Bronchial epithelial cell (primary cell): Measurements from ENCODE around the gene KRT15. TPM values are rescaled to one million over a fixed set of nuclear protein-coding genes. Genes with fewer than 3 reads are reported as not detected.

Source experiments
- DNase-seq: peaks from one replicate; pipeline ENCODE4 v3.0.0-alpha.2; 2010; ENCODE audit warnings: low read depth
- FAIRE-seq: peaks from 2 replicates; lab custom pipeline; 2011; peaks lifted over from hg19 to GRCh38; lab: Jason Lieb, UNC
- H3K27me3 ChIP-seq: 2 replicates; pipeline ENCODE4 v1.5.1; 2011; ENCODE audit warnings: low read length; ENCODE audit not compliant: control insufficient read depth, insufficient read depth
- H3K36me3 ChIP-seq: 2 replicates; pipeline ENCODE4 v1.5.1; 2011; ENCODE audit warnings: low read length; ENCODE audit not compliant: control insufficient read depth, insufficient read depth
- H3K4me3 ChIP-seq: 2 replicates; pipeline ENCODE4 v1.5.1; 2011; ENCODE audit warnings: mild to moderate bottlenecking, low read depth, low read length, control low read depth
- total RNA-seq: library from RNA; depleted of rRNA; stranded (reverse); fragments of >200 nt; gene quantifications from 2 replicates; pipeline ENCODE4 v1.2.1, GENCODE V29; 2014
- TF ChIP-seq, protein P1 (sequence below): IDR thresholded peaks from 2 replicates; pipeline ENCODE4 v1.5.1; 2011; ENCODE audit warnings: mild to moderate bottlenecking, moderate library complexity, low read length, control low read depth, inconsistent platforms; ENCODE audit not compliant: insufficient read depth, severe bottlenecking

KRT15 gene
- total RNA-seq, 1 donor from 2014 or later, result 67.9 TPM

GRCh38 chr17:41478237-41478636 is 40.5 kb downstream of the KRT15 start:
- no peak overlapping the region for H3K4me3 ChIP-seq
- FAIRE-seq (no peak), DNase-seq (no peak)
- H3K36me3 ChIP-seq, result no peaks in the 10 kb centered on the region
- peaks cover 1% of the 10 kb centered on the region for H3K27me3 ChIP-seq
- TF ChIP-seq, protein P1, sequence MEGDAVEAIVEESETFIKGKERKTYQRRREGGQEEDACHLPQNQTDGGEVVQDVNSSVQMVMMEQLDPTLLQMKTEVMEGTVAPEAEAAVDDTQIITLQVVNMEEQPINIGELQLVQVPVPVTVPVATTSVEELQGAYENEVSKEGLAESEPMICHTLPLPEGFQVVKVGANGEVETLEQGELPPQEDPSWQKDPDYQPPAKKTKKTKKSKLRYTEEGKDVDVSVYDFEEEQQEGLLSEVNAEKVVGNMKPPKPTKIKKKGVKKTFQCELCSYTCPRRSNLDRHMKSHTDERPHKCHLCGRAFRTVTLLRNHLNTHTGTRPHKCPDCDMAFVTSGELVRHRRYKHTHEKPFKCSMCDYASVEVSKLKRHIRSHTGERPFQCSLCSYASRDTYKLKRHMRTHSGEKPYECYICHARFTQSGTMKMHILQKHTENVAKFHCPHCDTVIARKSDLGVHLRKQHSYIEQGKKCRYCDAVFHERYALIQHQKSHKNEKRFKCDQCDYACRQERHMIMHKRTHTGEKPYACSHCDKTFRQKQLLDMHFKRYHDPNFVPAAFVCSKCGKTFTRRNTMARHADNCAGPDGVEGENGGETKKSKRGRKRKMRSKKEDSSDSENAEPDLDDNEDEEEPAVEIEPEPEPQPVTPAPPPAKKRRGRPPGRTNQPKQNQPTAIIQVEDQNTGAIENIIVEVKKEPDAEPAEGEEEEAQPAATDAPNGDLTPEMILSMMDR, result no peak

DNA sequence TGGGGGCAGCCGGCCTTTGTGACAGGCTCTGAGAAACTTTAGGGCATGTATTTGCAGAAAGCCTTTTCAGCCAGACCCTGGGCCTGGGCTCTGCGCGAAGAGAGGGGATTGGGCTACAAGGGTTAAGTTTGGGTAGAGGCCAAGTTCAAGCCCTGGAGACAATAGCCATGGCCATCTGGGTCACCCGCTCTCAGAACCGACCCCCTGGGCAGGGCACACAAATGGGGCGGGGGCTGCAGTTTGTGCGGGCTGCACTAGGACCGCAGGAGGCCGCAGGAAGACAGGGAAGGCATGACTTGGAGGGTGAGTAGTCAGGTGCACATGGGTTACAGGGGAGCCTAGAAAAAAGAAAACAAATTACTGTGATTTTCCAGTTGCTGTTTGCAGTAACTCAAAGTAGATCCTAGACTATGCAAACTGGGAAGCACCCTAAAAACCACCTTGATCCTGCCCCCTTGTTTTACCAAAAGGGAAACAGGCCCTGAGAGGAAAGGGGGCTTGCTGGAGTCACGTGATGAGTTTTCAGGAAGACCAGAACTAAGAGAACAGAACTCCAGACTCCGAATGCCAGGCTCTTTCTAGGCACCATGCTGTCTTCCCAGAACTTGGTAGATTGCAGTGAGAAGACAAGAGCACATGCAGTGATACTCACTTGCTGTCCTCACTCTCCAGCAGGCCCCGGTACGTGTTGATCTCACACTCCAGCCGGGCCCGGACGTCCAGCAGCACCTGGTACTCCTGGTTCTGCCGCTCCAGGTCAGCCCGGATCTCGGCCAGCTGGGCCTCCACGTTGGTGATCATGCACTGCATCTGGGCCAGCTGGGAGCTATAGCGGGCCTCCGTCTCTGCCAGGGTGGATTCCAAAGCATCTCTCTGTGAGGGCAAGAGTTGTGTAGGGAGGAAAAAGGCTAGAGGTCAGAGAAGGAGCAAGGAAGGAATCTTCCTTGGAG is 41.5 kb downstream of the KRT15 start:
- peaks cover 1% of the 10 kb centered on the region for H3K27me3 ChIP-seq
- FAIRE-seq (no peak), DNase-seq (no peak)
- TF ChIP-seq, protein P1, result no peak
- no peak overlapping the region for H3K4me3 ChIP-seq
- H3K36me3 ChIP-seq, result no peaks in the 10 kb centered on the region

GRCh38 chr17:41475421-41475820 is 43.3 kb downstream of the KRT15 start:
- H3K27me3 ChIP-seq, result peaks cover 1% of the 10 kb centered on the region
- H3K36me3 ChIP-seq, result no peaks in the 10 kb centered on the region
- H3K4me3 ChIP-seq, result no peak overlapping the region
- DNase-seq (no peak), FAIRE-seq (no peak)
- TF ChIP-seq, protein P1, result no peak

- DNase-seq (no peak), FAIRE-seq (no peak)
- H3K4me3 ChIP-seq, result no peak overlapping the region
- TF ChIP-seq, protein P1, result no peak
- peaks cover 1% of the 10 kb centered on the region for H3K27me3 ChIP-seq
- no peaks in the 10 kb centered on the region for H3K36me3 ChIP-seq
Measured at GRCh38 chr17:41474863-41475262, 43.8 kb downstream of the KRT15 start.

DNA sequence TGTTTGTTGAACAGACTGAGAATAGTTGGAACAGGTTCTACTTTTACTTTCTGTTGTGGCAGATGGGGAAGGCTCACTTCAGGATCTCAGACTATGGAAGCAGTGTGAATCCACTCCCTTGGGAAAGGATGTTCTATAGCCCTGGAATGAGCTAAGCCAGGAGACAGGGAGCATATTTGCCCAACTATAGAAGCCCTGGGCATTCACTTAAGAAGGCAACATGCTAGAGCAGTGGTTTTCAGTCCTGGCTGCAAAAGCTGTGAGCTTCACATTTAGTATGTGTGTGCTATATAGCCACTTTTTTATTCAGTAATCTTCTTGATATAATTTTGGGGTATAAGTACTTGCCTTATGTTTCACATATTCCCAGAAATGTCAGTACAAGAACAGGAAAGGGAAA is 50.3 kb downstream of the KRT15 start:
- FAIRE-seq (no peak), DNase-seq (no peak)
- no peaks in the 10 kb centered on the region for H3K36me3 ChIP-seq

More for the DNA sequence above, 50.3 kb downstream of the KRT15 start:
- no peaks in the 10 kb centered on the region for H3K27me3 ChIP-seq
- TF ChIP-seq, protein P1, result no peak
- H3K4me3 ChIP-seq, result no peak overlapping the region
